ENCODE results near the gene VMAC. TPM values are rescaled to one million over a fixed set of nuclear protein-coding genes. Genes with fewer than 3 reads are reported as not detected.

VMAC gene
- total RNA-seq, 1 experiment from 2014 or later, result 7.1 TPM

GRCh38 chr19:5927441-5927821 is 22.8 kb downstream of the VMAC start:
- Histone ChIP-seq H4K20me1 (ENCODE audit: insufficient read depth) (no peaks in the 10 kb centered on the region), H3K9me2 (ENCODE audit: insufficient read depth) (no peaks in the 10 kb centered on the region), H3K4me3 (no peak overlapping the region), H3K36me3 (ENCODE audit: low read depth) (no peaks in the 10 kb centered on the region), H3K9me3 (ENCODE audit: insufficient read depth, low read depth) (no peaks in the 10 kb centered on the region), H3K79me2 (ENCODE audit: low read depth) (no peaks in the 10 kb centered on the region), H3K4me1 (replicated peaks; ENCODE audit: insufficient read depth) (no peaks in the 10 kb centered on the region), H3K27ac (no peak overlapping the region), H3F3A (ENCODE audit: insufficient read depth, low read depth) (no peaks in the 10 kb centered on the region), H2AFZ (no peak overlapping the region), H3K27me3 (ENCODE audit: insufficient read depth, low read depth) (no peaks in the 10 kb centered on the region), H3K4me2 (no peak overlapping the region)
- CTCF ChIA-PET, result no interaction called here
- POLR2A ChIA-PET (ENCODE audit: unreplicated experiment), result no interaction called here
- no peak for TF ChIP-seq CTCF (conservative IDR thresholded peaks at IDR 0.05)
- TF ChIP-seq EZH2 (IDR thresholded peaks at IDR 0.05; ENCODE audit: low read depth), result no peak
- no TSS peak for BruUV-seq (replicated peaks)
- intact Hi-C loops (cut with micrococcal nuclease; ENCODE audit: unreplicated experiment), result no loop called here
- no peak for DNase-seq

- no peak for TF ChIP-seq EZH2 (IDR thresholded peaks at IDR 0.05; ENCODE audit: low read depth)
- no peak for TF ChIP-seq CTCF (conservative IDR thresholded peaks at IDR 0.05)
- CTCF ChIA-PET, result no interaction called here
These were observed 24.5 kb downstream of the VMAC start for GRCh38 chr19:5929179-5929578.

DNA sequence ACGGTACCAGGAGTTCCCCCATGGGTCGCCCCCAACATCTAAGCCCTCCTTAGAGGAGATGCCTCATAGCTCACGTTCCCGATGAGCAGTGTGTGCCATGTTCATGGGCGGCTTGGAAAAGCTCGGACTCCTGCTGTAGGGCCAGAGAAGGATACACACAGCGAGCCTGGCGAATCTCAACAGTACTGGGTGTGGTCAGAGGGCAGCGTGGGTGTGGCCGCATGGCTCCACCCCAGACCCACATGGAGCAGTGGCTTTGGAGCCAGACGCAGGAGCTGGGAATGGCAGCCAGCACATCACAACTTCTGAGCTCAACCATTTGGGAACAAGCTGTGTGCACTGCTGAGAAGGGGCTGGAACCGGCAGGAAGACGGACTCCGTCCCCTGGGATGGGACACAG is 25.0 kb downstream of the VMAC start:
- H3K4me3 ChIP-seq, result no peak overlapping the region
- H3K9me3 ChIP-seq (ENCODE audit: insufficient read depth, low read depth), result no peaks in the 10 kb centered on the region
- no peaks in the 10 kb centered on the region for H3K4me1 ChIP-seq (replicated peaks; ENCODE audit: insufficient read depth)
- intact Hi-C loops (cut with micrococcal nuclease; ENCODE audit: unreplicated experiment), result no loop called here
- ChIA-PET CTCF (no interaction called here), POLR2A (ENCODE audit: unreplicated experiment) (no interaction called here)
- no peak overlapping the region for H3K4me2 ChIP-seq
- H4K20me1 ChIP-seq (ENCODE audit: insufficient read depth), result no peaks in the 10 kb centered on the region
- DNase-seq, result no peak
- H3K27me3 ChIP-seq (ENCODE audit: insufficient read depth, low read depth), result no peaks in the 10 kb centered on the region
- H3K79me2 ChIP-seq (ENCODE audit: low read depth), result no peaks in the 10 kb centered on the region
- no peak overlapping the region for H2AFZ ChIP-seq
- no TSS peak for BruUV-seq (replicated peaks)
- H3F3A ChIP-seq (ENCODE audit: insufficient read depth, low read depth), result no peaks in the 10 kb centered on the region
- no peaks in the 10 kb centered on the region for H3K36me3 ChIP-seq (ENCODE audit: low read depth)
- H3K27ac ChIP-seq, result no peak overlapping the region
- TF ChIP-seq EZH2 (IDR thresholded peaks at IDR 0.05; ENCODE audit: low read depth) (no peak), CTCF (conservative IDR thresholded peaks at IDR 0.05) (no peak)
- H3K9me2 ChIP-seq (ENCODE audit: insufficient read depth), result no peaks in the 10 kb centered on the region

More at GRCh38 chr19:5929179-5929578, 24.5 kb downstream of the VMAC start:
- no peaks in the 10 kb centered on the region for H3K9me3 ChIP-seq (ENCODE audit: insufficient read depth, low read depth)
- H3K27ac ChIP-seq, result no peak overlapping the region
- no peaks in the 10 kb centered on the region for H3K4me1 ChIP-seq (replicated peaks; ENCODE audit: insufficient read depth)
- H3F3A ChIP-seq (ENCODE audit: insufficient read depth, low read depth), result no peaks in the 10 kb centered on the region
- H3K9me2 ChIP-seq (ENCODE audit: insufficient read depth), result no peaks in the 10 kb centered on the region
- DNase-seq, result no peak
- no peaks in the 10 kb centered on the region for H4K20me1 ChIP-seq (ENCODE audit: insufficient read depth)
- intact Hi-C loops (cut with micrococcal nuclease; ENCODE audit: unreplicated experiment), result no loop called here
- H3K27me3 ChIP-seq (ENCODE audit: insufficient read depth, low read depth), result no peaks in the 10 kb centered on the region
- H3K79me2 ChIP-seq (ENCODE audit: low read depth), result no peaks in the 10 kb centered on the region
- no peak overlapping the region for H3K4me3 ChIP-seq
- POLR2A ChIA-PET (ENCODE audit: unreplicated experiment), result no interaction called here
- BruUV-seq (replicated peaks), result no TSS peak
- no peak overlapping the region for H3K4me2 ChIP-seq
- H2AFZ ChIP-seq, result no peak overlapping the region
- H3K36me3 ChIP-seq (ENCODE audit: low read depth), result no peaks in the 10 kb centered on the region
